ENCODE results near the gene MAF. TPM values are rescaled to one million over a fixed set of nuclear protein-coding genes. Genes with fewer than 3 reads are reported as not detected.

Gene MAF
- total RNA-seq, 1 donor from 2014 or later: 15.9 TPM

GRCh38 chr16:79557421-79557820, 43.1 kb downstream of the MAF start:
- DNase-seq (ENCODE audit: low spot score in 2 of 2) (no peak), FAIRE-seq (no peak)

- no peak for FAIRE-seq
- DNase-seq (ENCODE audit: low spot score in 2 of 2): no peak
Measured at GRCh38 chr16:79554912-79555311, 45.6 kb downstream of the MAF start.

GRCh38 chr16:79550373-79550772, 50.2 kb downstream of the MAF start:
- DNase-seq (ENCODE audit: low spot score in 2 of 2): no peak
- no peak for FAIRE-seq

GRCh38 chr16:79547085-79547484, 53.5 kb downstream of the MAF start:
- DNase-seq (ENCODE audit: low spot score in 2 of 2) (no peak), FAIRE-seq (no peak)
